GM19035 (cell line): ENCODE results near the gene TEX53.

Experiments used
- ATAC-seq: cut with Tn5 transposase; IDR thresholded peaks from one replicate; pipeline ENCODE4 v1.9.1; 2021; ENCODE audit not compliant: unreplicated experiment

Gene TEX53

GRCh38 chr9:114607671-114608524 lies 49.7 kb downstream of the TEX53 start:
- no peak for ATAC-seq

GRCh38 chr9:114606597-114607207 lies 50.9 kb downstream of the TEX53 start:
- ATAC-seq: no peak
